GM21825 (cell line): ENCODE data around the gene STX18.
A peak's percentile ranks its signal among the peaks of the same experiment; 100 is the strongest.
"Not testable (repeated sequence)": the region's sequence is repeated elsewhere in the genome, so short reads cannot be mapped to it uniquely, and the experiment has no call there.

Source experiments
- ATAC-seq: cut with Tn5 transposase; IDR thresholded peaks from one replicate; pipeline ENCODE4 v1.9.1; 2021; ENCODE audit warnings: mild to moderate bottlenecking, moderate library complexity; ENCODE audit not compliant: unreplicated experiment

Gene STX18

GRCh38 chr4:4510641-4511040 is 31.2 kb downstream of the STX18 start:
- not testable (repeated sequence) for ATAC-seq

- no peak for ATAC-seq
Observed at GRCh38 chr4:4509521-4509920, 32.3 kb downstream of the STX18 start.

- ATAC-seq: no peak
Observed at GRCh38 chr4:4507923-4508322, 33.9 kb downstream of the STX18 start.

GRCh38 chr4:4507403-4507802 is 34.4 kb downstream of the STX18 start:
- no peak for ATAC-seq

GRCh38 chr4:4506961-4507360 is 34.9 kb downstream of the STX18 start:
- ATAC-seq: no peak

- ATAC-seq: not testable (repeated sequence)
Observed at GRCh38 chr4:4505211-4505610, 36.6 kb downstream of the STX18 start.

- ATAC-seq: no peak
Observed at GRCh38 chr4:4504783-4505182, 37.1 kb downstream of the STX18 start.

GRCh38 chr4:4502694-4503311 is 39.0 kb downstream of the STX18 start:
- peak; percentile 67 for ATAC-seq

GRCh38 chr4:4501679-4502078 is 40.2 kb downstream of the STX18 start:
- no peak for ATAC-seq

- no peak for ATAC-seq
Observed at GRCh38 chr4:4499438-4500123, 42.3 kb downstream of the STX18 start.

- no peak for ATAC-seq
Observed at GRCh38 chr4:4496592-4497372, 45.1 kb downstream of the STX18 start.

- no peak for ATAC-seq
Observed at GRCh38 chr4:4494882-4495281, 47.0 kb downstream of the STX18 start.

- ATAC-seq: peak; percentile 73
Observed at GRCh38 chr4:4492161-4492847, 49.5 kb downstream of the STX18 start.

GRCh38 chr4:4491396-4491893 is 50.4 kb downstream of the STX18 start:
- ATAC-seq: no peak

- ATAC-seq: no peak
Observed at GRCh38 chr4:4490816-4491215, 51.0 kb downstream of the STX18 start.

- no peak for ATAC-seq
Observed at GRCh38 chr4:4490041-4490440, 51.8 kb downstream of the STX18 start.

- peak; percentile 71 for ATAC-seq
Observed at GRCh38 chr4:4488405-4489404, 53.1 kb downstream of the STX18 start.

- no peak for ATAC-seq
Observed at GRCh38 chr4:4486969-4487368, 54.9 kb downstream of the STX18 start.

GRCh38 chr4:4485806-4486205 is 56.0 kb downstream of the STX18 start:
- no peak for ATAC-seq

- no peak for ATAC-seq
Observed at GRCh38 chr4:4481399-4481994, 60.4 kb downstream of the STX18 start.
